GM18858 (cell line): Measurements from ENCODE around the gene GLO1.

Experiments used
- ATAC-seq: cut with Tn5 transposase; IDR thresholded peaks from one replicate; pipeline ENCODE4 v1.9.1; 2021; ENCODE audit not compliant: unreplicated experiment

Gene GLO1

GRCh38 chr6:38673397-38674165 is 29.4 kb downstream of the GLO1 start:
- no peak for ATAC-seq

DNA sequence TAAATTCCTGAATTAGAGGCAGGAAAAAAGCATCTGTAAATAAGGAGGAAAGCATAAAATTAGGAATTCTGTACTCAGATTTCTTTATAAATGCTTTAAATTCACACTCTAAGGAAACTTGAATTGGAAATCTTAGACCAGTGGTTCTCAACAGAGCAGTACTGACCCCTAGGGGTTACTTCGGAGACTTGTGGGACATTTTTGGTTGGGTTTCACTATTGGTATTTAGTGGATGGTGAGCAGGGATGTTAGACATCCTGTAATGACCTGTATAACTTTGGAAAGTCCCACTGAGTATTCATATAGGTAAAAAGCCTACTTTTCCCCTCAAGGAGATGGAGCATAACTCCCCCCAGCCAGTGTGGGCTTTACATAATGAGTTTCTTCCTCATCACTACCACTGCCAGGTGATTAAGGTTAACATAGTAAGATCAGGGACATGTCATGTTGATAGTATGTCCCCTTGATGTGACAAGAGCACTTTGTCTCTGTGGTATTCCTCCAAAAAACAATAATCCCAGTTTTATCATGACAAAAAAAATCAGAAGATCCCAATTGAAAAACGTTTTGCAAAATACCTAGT is 31.0 kb downstream of the GLO1 start:
- ATAC-seq: peak; percentile 78

GRCh38 chr6:38658418-38659167 is 44.4 kb downstream of the GLO1 start:
- ATAC-seq: no peak

DNA sequence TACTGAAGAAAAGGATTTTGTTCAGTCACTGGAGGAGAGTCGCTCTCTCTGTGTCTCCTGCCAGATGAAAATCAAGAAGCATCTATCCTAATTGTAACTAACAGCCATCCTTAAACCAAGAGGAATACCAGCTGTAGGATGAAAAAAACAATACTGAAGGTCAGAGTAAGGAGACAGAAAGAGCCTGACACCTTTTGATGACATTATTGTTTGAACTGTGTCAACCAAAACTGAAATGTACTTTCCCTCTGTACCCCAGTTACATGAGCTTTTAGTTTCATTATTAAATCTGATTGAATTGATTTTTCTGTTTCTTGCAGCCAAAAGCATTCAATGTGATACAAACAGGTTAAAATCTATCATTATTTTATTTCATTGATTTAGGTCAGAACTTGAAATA is 46.0 kb downstream of the GLO1 start:
- ATAC-seq: no peak

- ATAC-seq: no peak
Measured at GRCh38 chr6:38654263-38654662, 48.7 kb downstream of the GLO1 start.

DNA sequence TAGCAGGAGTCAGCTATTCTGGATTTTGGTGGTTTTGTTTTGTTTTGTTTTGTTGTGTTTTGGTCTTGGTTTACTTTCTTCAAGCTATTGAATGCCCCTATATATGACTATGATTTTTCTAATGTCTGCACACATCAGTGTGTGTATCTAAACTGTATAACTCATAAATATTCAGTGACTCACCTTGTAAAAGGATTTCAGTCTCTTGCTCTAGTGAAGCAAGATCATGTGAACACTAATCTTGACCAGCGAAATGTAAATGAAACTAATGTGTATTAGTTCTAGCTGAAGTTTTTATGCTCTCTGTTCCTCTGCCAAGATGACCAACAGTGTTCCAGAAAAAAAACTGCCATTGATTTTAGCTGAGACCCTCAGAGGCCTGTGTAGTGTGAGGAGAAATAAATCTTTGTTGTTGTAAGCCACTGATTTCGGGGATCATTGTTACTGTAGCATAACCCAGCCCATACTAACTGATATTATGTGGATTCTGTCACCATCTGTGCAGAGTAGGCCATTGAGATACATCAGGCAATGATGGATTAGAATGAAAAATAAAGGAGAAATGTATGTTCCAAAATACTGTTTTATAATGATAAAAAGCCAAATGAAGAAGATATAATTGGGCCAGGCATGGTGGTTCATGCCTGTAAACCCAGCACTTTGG is 51.7 kb downstream of the GLO1 start:
- no peak for ATAC-seq

DNA sequence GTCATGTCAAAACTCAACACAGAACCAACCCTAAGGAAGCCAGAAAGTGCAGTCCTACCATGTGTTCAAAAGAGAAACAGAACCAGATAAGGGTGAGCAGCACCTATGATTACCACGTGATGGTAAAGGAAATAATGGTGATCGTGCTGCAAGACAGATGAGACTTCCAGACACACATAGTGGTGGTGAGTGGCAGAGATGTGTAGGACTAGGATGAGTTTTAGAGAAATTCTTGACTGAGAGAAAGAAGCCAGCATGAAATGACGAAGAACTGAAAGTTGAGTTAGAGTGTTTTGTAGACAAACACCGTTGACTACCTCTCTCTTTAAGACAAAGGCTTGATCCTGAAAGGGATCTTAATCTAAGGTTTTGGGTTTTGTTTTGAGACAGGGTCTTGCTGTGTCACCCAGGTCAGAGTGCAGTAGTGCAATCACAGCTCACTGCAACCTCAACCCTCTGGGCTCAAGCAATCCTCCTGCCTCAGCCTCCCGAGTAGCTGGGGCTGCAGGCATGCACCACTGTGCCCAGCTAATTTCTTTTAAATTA is 52.7 kb downstream of the GLO1 start:
- no peak for ATAC-seq

GRCh38 chr6:38649744-38650143 is 53.2 kb downstream of the GLO1 start:
- no peak for ATAC-seq

- ATAC-seq: no peak
Measured at GRCh38 chr6:38648629-38649028, 54.3 kb downstream of the GLO1 start.

DNA sequence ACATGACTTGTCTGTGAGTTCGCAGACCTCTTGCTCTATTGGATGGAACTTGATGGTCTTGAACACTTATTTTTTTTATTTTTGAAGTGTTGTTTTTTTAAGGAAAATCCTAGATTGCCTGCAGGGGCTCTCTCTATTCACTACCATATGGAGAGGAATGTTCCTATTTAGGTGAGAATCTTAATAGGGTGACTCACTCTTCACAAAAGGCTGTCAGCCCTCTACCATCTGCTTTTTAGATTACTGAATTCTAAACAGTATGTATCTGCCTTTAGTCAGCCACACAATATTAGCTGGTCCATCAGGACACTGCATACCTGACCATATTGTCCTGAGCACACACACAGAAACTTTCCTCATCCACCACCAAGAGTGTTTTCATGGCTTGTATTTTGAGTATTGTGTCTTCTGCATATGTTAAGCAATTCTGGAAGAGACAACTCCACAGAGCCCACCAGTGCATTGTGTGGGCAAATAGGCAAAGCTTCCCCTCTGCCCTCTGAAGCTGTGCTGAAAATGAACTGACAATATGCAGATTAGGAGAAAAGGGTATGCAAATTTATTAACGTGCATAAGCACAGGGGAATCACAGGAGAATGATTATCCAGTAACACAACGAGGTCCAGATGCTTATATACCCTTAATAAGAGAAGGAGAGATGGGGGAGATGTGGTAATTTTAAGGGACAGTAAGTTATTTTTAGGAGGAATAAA is 56.6 kb downstream of the GLO1 start:
- no peak for ATAC-seq

- no peak for ATAC-seq
Measured at GRCh38 chr6:38644951-38645350, 58.0 kb downstream of the GLO1 start.

- no peak for ATAC-seq
Measured at GRCh38 chr6:38640216-38640909, 62.6 kb downstream of the GLO1 start.

GRCh38 chr6:38639498-38640215 is 63.3 kb downstream of the GLO1 start, which contains the start of gene BTBD9:
Gene BTBD9, minus strand, starts transcription at chr6:38639929.
- peak; percentile 63 for ATAC-seq

- no peak for ATAC-seq
Measured at GRCh38 chr6:38638941-38639497, 63.9 kb downstream of the GLO1 start.

GRCh38 chr6:38637756-38638155 is 65.2 kb downstream of the GLO1 start:
- no peak for ATAC-seq

- ATAC-seq: no peak
Measured at GRCh38 chr6:38636027-38636426, 66.9 kb downstream of the GLO1 start.

DNA sequence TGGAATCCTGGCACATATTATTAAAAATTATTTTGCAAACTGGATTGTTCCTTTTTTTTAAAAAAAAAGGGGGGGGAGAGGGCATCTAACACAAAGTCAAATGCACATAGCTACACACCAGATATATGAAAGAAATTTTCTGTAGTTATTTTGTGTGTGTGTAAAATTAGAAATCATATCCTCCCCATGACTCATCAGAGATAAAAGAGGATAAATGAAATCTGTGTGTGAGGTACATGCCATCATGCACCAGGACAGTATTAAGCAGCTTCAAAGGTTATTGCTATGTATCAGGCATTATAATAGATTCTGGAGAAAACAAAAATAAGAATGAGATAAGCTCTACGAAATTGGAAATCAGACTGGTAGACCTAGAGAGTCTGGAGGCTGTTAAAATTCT is 68.4 kb downstream of the GLO1 start:
- no peak for ATAC-seq

- no peak for ATAC-seq
Measured at GRCh38 chr6:38632490-38632889, 70.5 kb downstream of the GLO1 start.

DNA sequence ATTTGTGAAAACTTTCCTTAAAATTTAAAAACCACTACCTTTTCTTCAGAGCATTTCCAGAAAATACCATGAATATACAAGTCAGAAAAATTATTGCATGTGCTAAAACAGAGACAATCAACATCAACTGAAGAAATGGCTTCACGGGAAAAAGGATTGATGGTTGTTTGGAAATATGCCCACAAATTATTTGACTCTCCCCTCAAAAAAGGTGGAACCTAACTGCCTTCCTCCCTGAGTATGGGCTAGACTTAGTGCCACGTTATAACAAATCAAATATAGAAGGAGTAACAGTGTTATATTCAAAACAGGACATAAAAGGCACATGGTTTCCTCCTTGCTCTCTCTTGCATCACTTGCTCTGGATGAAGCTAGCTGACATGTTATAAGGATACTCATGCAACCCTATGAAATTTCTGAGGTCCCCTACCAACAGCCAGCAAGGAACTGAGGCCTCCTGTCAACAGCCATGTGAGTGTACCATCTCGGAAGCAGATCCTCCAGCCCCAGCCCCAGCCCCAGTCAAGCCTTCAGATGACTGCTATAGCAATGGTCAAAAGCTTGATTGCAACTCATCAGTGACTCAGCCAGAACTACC is 71.7 kb downstream of the GLO1 start:
- no peak for ATAC-seq
